ENCODE measurements around the gene CD58.

Gene CD58

GRCh38 chr1:116518400-116518799 is 52.4 kb downstream of the CD58 start:
- Mint-ChIP-seq H3K4me3 (no peak overlapping the region), H3K27me3 (no peaks in the 10 kb centered on the region), H3K27ac (no peak overlapping the region), H3K9me3 (no peaks in the 10 kb centered on the region), H3K36me3 (no peaks in the 10 kb centered on the region), H3K4me1 (peaks cover 35% of the 10 kb centered on the region)

GRCh38 chr1:116516631-116517030 is 54.2 kb downstream of the CD58 start:
- H3K4me1 Mint-ChIP-seq: peaks cover 47% of the 10 kb centered on the region
- no peak overlapping the region for H3K27ac Mint-ChIP-seq
- H3K36me3 Mint-ChIP-seq: no peaks in the 10 kb centered on the region
- no peak overlapping the region for H3K4me3 Mint-ChIP-seq
- no peaks in the 10 kb centered on the region for H3K9me3 Mint-ChIP-seq
- H3K27me3 Mint-ChIP-seq: no peaks in the 10 kb centered on the region

- Mint-ChIP-seq H3K4me1 (peaks cover 53% of the 10 kb centered on the region), H3K9me3 (no peaks in the 10 kb centered on the region), H3K27me3 (no peaks in the 10 kb centered on the region), H3K27ac (peak overlapping the region; percentile 75), H3K4me3 (peak overlapping the region; percentile 72), H3K36me3 (no peaks in the 10 kb centered on the region)
These were observed 55.1 kb downstream of the CD58 start for GRCh38 chr1:116515702-116516101.

- Mint-ChIP-seq H3K27ac (peak overlapping the region; percentile 75), H3K9me3 (no peaks in the 10 kb centered on the region), H3K4me1 (peaks cover 53% of the 10 kb centered on the region), H3K36me3 (no peaks in the 10 kb centered on the region), H3K4me3 (peak overlapping the region; percentile 72), H3K27me3 (no peaks in the 10 kb centered on the region)
These were observed 55.9 kb downstream of the CD58 start for GRCh38 chr1:116514708-116515525.

GRCh38 chr1:116513956-116514355 is 56.9 kb downstream of the CD58 start:
- Mint-ChIP-seq H3K27ac (no peak overlapping the region), H3K4me1 (peaks cover 61% of the 10 kb centered on the region), H3K36me3 (no peaks in the 10 kb centered on the region), H3K27me3 (no peaks in the 10 kb centered on the region), H3K4me3 (no peak overlapping the region), H3K9me3 (no peaks in the 10 kb centered on the region)

- H3K4me3 Mint-ChIP-seq: no peak overlapping the region
- H3K27ac Mint-ChIP-seq: peak overlapping the region; percentile 42
- no peaks in the 10 kb centered on the region for H3K36me3 Mint-ChIP-seq
These were observed 59.3 kb downstream of the CD58 start for GRCh38 chr1:116511459-116512019.

GRCh38 chr1:116510361-116510760 is 60.5 kb downstream of the CD58 start:
- Mint-ChIP-seq H3K4me1 (peaks cover 57% of the 10 kb centered on the region), H3K27me3 (no peaks in the 10 kb centered on the region), H3K36me3 (no peaks in the 10 kb centered on the region), H3K4me3 (no peak overlapping the region), H3K27ac (no peak overlapping the region), H3K9me3 (no peaks in the 10 kb centered on the region)

More at GRCh38 chr1:116511459-116512019, 59.3 kb downstream of the CD58 start:
- Mint-ChIP-seq H3K27me3 (no peaks in the 10 kb centered on the region), H3K4me1 (peaks cover 66% of the 10 kb centered on the region), H3K9me3 (no peaks in the 10 kb centered on the region)

GRCh38 chr1:116508984-116509980 is 61.5 kb downstream of the CD58 start:
- no peak overlapping the region for H3K4me3 Mint-ChIP-seq
- H3K4me1 Mint-ChIP-seq: peaks cover 57% of the 10 kb centered on the region
- H3K27me3 Mint-ChIP-seq: no peaks in the 10 kb centered on the region
- H3K27ac Mint-ChIP-seq: peak overlapping the region; percentile 77
- no peaks in the 10 kb centered on the region for H3K9me3 Mint-ChIP-seq
- H3K36me3 Mint-ChIP-seq: no peaks in the 10 kb centered on the region

GRCh38 chr1:116508085-116508983 is 62.5 kb downstream of the CD58 start:
- H3K9me3 Mint-ChIP-seq: no peaks in the 10 kb centered on the region
- no peaks in the 10 kb centered on the region for H3K36me3 Mint-ChIP-seq
- H3K27ac Mint-ChIP-seq: no peak overlapping the region
- no peaks in the 10 kb centered on the region for H3K27me3 Mint-ChIP-seq
- no peak overlapping the region for H3K4me3 Mint-ChIP-seq
- H3K4me1 Mint-ChIP-seq: peaks cover 63% of the 10 kb centered on the region

GRCh38 chr1:116507631-116508030 is 63.2 kb downstream of the CD58 start:
- H3K36me3 Mint-ChIP-seq: no peaks in the 10 kb centered on the region
- H3K27ac Mint-ChIP-seq: no peak overlapping the region
- H3K4me3 Mint-ChIP-seq: no peak overlapping the region
- no peaks in the 10 kb centered on the region for H3K9me3 Mint-ChIP-seq
- H3K27me3 Mint-ChIP-seq: no peaks in the 10 kb centered on the region
- H3K4me1 Mint-ChIP-seq: peaks cover 63% of the 10 kb centered on the region

GRCh38 chr1:116506132-116507004 is 64.5 kb downstream of the CD58 start:
- Mint-ChIP-seq H3K36me3 (no peaks in the 10 kb centered on the region), H3K27me3 (no peaks in the 10 kb centered on the region), H3K27ac (no peak overlapping the region), H3K4me3 (no peak overlapping the region), H3K4me1 (peaks cover 63% of the 10 kb centered on the region), H3K9me3 (no peaks in the 10 kb centered on the region)

- Mint-ChIP-seq H3K4me3 (peak overlapping the region; percentile 71), H3K27me3 (no peaks in the 10 kb centered on the region), H3K36me3 (no peaks in the 10 kb centered on the region), H3K27ac (peak overlapping the region; percentile 96), H3K4me1 (peaks cover 57% of the 10 kb centered on the region), H3K9me3 (no peaks in the 10 kb centered on the region)
These were observed 66.3 kb downstream of the CD58 start for GRCh38 chr1:116504308-116505156.

GRCh38 chr1:116503546-116504307 is 67.1 kb downstream of the CD58 start:
- Mint-ChIP-seq H3K4me3 (no peak overlapping the region), H3K36me3 (no peaks in the 10 kb centered on the region), H3K27me3 (no peaks in the 10 kb centered on the region), H3K27ac (peak overlapping the region; percentile 12), H3K4me1 (peaks cover 54% of the 10 kb centered on the region), H3K9me3 (no peaks in the 10 kb centered on the region)
